ENCODE data around the gene DDX41. TPM values are rescaled to one million over a fixed set of nuclear protein-coding genes. Genes with fewer than 3 reads are reported as not detected.

The DDX41 gene
- total RNA-seq, 2 donors from 2014 or later = 53.7 to 138 TPM

GRCh38 chr5:177468329-177468684 is 48.5 kb downstream of the DDX41 start:
- peaks cover 11 to 44% of the 10 kb centered on the region in 2 donors for H3K4me1 ChIP-seq (ENCODE audit: control insufficient read depth in 1 of 2, low read depth in 2 of 2)
- peaks cover 32% of the 10 kb centered on the region for H3K36me3 ChIP-seq
- no peak for ATAC-seq (ENCODE audit: insufficient number of reproducible peaks, low FRiP score, low read depth)
- H3K27ac ChIP-seq = no peak overlapping the region
- TF ChIP-seq CTCF (IDR thresholded peaks at IDR 0.05) = no peak
- no peaks in the 10 kb centered on the region for H3K9me3 ChIP-seq
- no peak for DNase-seq (ENCODE audit: low spot score)
- no peaks in the 10 kb centered on the region for H3K27me3 ChIP-seq (replicated peaks; ENCODE audit: insufficient read depth)
- H3K4me3 ChIP-seq = no peak overlapping the region

DNA sequence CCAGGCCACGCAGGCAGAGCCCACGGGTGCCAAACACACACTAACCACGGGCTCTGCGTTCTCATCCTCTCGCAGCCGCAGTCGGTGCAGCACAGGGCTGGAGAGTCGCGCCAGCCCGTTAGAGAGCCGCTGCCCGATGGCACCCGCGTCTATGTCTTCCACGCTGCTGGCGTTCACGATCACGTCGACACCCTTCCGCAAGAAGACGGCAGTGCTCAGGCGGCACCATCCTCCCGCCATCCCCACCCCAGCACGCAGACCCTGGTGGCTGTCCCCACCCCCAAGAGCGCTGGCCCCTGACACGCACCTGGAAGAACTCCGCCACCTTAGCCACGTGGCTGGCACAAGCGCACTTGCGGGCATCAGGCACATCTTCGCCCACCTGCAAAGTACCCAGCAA is 49.3 kb downstream of the DDX41 start:
- DNase-seq (ENCODE audit: low spot score) (no peak), ATAC-seq (ENCODE audit: insufficient number of reproducible peaks, low FRiP score, low read depth) (no peak)
- H3K27me3 ChIP-seq (replicated peaks; ENCODE audit: insufficient read depth) = no peaks in the 10 kb centered on the region
- peaks cover 11 to 39% of the 10 kb centered on the region in 2 donors for H3K4me1 ChIP-seq (ENCODE audit: control insufficient read depth in 1 of 2, low read depth in 2 of 2)
- no peak overlapping the region for H3K27ac ChIP-seq
- H3K4me3 ChIP-seq = no peak overlapping the region
- H3K9me3 ChIP-seq = no peaks in the 10 kb centered on the region
- TF ChIP-seq CTCF (IDR thresholded peaks at IDR 0.05) = no peak
- H3K36me3 ChIP-seq = peaks cover 34% of the 10 kb centered on the region

DNA sequence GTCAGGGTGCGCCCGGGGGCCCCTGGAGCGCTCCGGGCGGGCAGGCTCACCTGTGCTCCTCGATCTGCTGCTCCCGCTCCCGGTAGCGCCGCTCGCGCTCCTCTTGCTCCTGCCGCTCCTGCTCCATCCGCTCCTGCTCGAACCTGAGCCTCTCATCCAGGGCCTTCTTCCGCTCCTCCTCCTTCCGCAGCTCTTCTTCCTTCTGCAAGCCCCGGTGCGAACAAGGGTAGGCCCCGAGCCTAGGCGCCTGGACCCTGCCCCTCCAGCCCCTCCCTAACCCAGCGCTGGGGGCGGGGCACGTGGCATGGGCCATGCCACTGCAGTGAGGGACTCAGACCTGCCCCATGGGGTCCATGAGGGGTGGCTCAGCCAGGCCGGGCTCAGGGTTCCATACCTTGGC is 49.9 kb downstream of the DDX41 start:
- Histone ChIP-seq H3K9me3 (no peaks in the 10 kb centered on the region), H3K27ac (no peak overlapping the region), H3K36me3 (peaks cover 34% of the 10 kb centered on the region), H3K27me3 (replicated peaks; ENCODE audit: insufficient read depth) (no peaks in the 10 kb centered on the region), H3K4me3 (no peak overlapping the region), H3K4me1 (ENCODE audit: control insufficient read depth in 1 of 2, low read depth in 2 of 2) (peaks cover 7 to 33% of the 10 kb centered on the region in 2 donors)
- TF ChIP-seq CTCF (IDR thresholded peaks at IDR 0.05) = no peak
- ATAC-seq (ENCODE audit: insufficient number of reproducible peaks, low FRiP score, low read depth) (no peak), DNase-seq (ENCODE audit: low spot score) (no peak)

- H3K27me3 ChIP-seq (replicated peaks; ENCODE audit: insufficient read depth) = no peaks in the 10 kb centered on the region
- no peak for TF ChIP-seq CTCF (IDR thresholded peaks at IDR 0.05)
- ATAC-seq (ENCODE audit: insufficient number of reproducible peaks, low FRiP score, low read depth) = no peak
- peaks cover 34% of the 10 kb centered on the region for H3K36me3 ChIP-seq
- DNase-seq (ENCODE audit: low spot score) = no peak
- H3K9me3 ChIP-seq = no peaks in the 10 kb centered on the region
- peaks cover 0 to 15% of the 10 kb centered on the region in 2 donors for H3K4me1 ChIP-seq (ENCODE audit: control insufficient read depth in 1 of 2, low read depth in 2 of 2)
- no peak overlapping the region for H3K27ac ChIP-seq
- H3K4me3 ChIP-seq = no peak overlapping the region
These were observed 51.7 kb downstream of the DDX41 start for GRCh38 chr5:177465044-177465443.

DNA sequence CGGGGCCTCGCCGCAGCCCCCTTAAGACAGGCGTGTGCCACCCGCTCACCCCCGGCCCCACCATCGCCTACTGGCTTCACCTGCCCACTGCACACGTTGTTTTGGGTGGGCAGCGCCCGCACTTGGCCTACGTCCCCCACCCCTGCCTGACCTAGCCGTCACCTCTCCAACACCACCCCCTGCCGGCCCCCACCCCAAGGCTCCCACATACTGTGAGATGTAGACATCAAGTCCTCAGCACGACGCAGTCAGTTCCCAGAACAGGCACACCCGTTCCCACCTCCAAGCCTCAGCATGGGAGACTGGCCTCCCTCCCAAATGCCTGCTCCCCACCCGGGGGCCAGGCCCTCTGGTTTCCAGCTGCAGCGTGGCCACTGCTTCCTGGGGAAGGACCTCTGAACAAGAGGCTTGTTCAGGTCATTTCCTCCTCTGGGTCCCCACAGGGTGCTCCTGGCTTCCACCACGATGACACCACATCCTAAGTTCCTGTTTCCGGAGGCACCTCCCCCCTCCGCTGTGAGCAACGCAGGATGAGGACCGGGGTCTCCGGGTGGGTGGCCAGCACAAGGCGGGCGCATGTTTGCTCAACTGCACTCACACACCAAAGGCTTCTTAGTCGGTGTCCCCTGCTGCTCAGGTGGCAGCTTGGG is 54.6 kb downstream of the DDX41 start:
- DNase-seq (ENCODE audit: low spot score) (no peak), ATAC-seq (ENCODE audit: insufficient number of reproducible peaks, low FRiP score, low read depth) (no peak)
- no peak for TF ChIP-seq CTCF (IDR thresholded peaks at IDR 0.05)
- no peak overlapping the region for H3K4me3 ChIP-seq
- H3K36me3 ChIP-seq = peaks cover 41% of the 10 kb centered on the region
- H3K9me3 ChIP-seq = no peaks in the 10 kb centered on the region
- no peaks in the 10 kb centered on the region for H3K27me3 ChIP-seq (replicated peaks; ENCODE audit: insufficient read depth)
- no peak overlapping the region for H3K27ac ChIP-seq
- peaks cover 0 to 8% of the 10 kb centered on the region in 2 donors for H3K4me1 ChIP-seq (ENCODE audit: control insufficient read depth in 1 of 2, low read depth in 2 of 2)

Other genes starting within 250 kb of the DDX41 start
- gene RAB24, start 213.2 kb downstream of the DDX41 start, total RNA-seq = 10 to 100 TPM; 23.8 to 35.2 TPM
- 10 to 100 TPM; 42.2 to 54.0 TPM for gene PRELID1, start 213.2 kb downstream of the DDX41 start, total RNA-seq
- gene MXD3, start 205.1 kb downstream of the DDX41 start, total RNA-seq = 10 to 100 TPM; 11.9 to 17.6 TPM
- 100 to 1,000 TPM; 159 to 167 TPM for gene LMAN2, start 165.3 kb downstream of the DDX41 start, total RNA-seq
- 10 to 100 TPM in 1 of 2 donors, 1 to 10 TPM in 1; 4.9 to 12.6 TPM for gene RGS14, start 159.0 kb downstream of the DDX41 start, total RNA-seq
- gene SLC34A1, start 132.5 kb downstream of the DDX41 start, total RNA-seq = not detected
- gene PFN3, start 116.3 kb downstream of the DDX41 start, total RNA-seq = not detected
- not detected for gene F12, start 107.4 kb downstream of the DDX41 start, total RNA-seq
- 10 to 100 TPM; 27.3 to 33.3 TPM for gene GRK6, start 90.3 kb downstream of the DDX41 start, total RNA-seq
- gene PRR7, start 70.1 kb downstream of the DDX41 start, total RNA-seq = 10 to 100 TPM in 1 of 2 donors, 1 to 10 TPM in 1; 4.1 to 11.0 TPM
- gene DBN1, start 43.3 kb downstream of the DDX41 start, total RNA-seq = 100 to 1,000 TPM in 1 of 2 donors, 10 to 100 TPM in 1; 91.2 to 132 TPM
- 100 to 1,000 TPM; 626 to 891 TPM for gene PDLIM7, start 19.4 kb downstream of the DDX41 start, total RNA-seq
- 10 to 100 TPM; 20.5 to 35.6 TPM for gene DOK3, start 7.1 kb downstream of the DDX41 start, total RNA-seq
- 100 to 1,000 TPM in 1 of 2 donors, 10 to 100 TPM in 1; 76.6 to 103 TPM for gene FAM193B, start 37.6 kb upstream of the DDX41 start, total RNA-seq
- gene TMED9, start 75.2 kb upstream of the DDX41 start, total RNA-seq = 100 to 1,000 TPM; 103 to 119 TPM
- 10 to 100 TPM; 17.8 to 29.8 TPM for gene B4GALT7, start 83.2 kb upstream of the DDX41 start, total RNA-seq